Measurements from ENCODE around the gene REXO1. TPM values are rescaled to one million over a fixed set of nuclear protein-coding genes. Genes with fewer than 3 reads are reported as not detected.

The REXO1 gene
- total RNA-seq, 1 experiment from 2014 or later: 52.1 TPM

DNA sequence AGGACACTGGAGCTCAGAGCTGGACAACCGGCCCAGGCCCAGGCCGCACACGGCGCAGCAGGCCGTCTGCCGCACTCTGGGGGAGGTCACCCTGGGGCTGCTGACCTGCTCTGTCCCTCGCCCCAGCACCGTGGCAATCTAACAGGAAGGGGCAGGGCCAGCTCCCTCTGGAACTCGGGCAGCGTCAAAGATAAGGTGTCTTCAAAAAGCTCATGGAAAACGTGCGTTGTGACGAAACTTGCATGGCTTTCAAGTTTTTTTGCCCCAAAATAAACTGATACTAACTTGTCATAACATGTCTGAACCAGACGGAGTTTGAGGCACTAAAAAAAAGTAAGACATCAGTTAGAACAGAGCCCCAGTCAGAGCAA lies 24.0 kb downstream of the REXO1 start:
- Histone ChIP-seq H3K36me3 (ENCODE audit: control insufficient read depth, insufficient read depth, low read length) (no peaks in the 10 kb centered on the region), H3K4me1 (ENCODE audit: control insufficient read depth, insufficient read depth, low read length) (peaks cover 10% of the 10 kb centered on the region), H3K9me3 (ENCODE audit: control insufficient read depth, insufficient read depth, low read depth, low read length) (no peaks in the 10 kb centered on the region), H3K27me3 (ENCODE audit: control insufficient read depth, insufficient read depth, low read length) (no peaks in the 10 kb centered on the region), H3K27ac (ENCODE audit: low read length) (no peak overlapping the region; the same call in 1 of the 2 replicates), H3K4me3 (ENCODE audit: low read depth in 2 of 2, low read length in 2 of 2) (no peak overlapping the region)
- no peak for ATAC-seq
- BruUV-seq (replicated peaks): TSS peak; percentile 69
- no peak for DNase-seq (ENCODE audit: low read depth, low spot score)
- TF ChIP-seq TCF7L2 (IDR thresholded peaks at IDR 0.05; ENCODE audit: low read depth, low read length): no peak
- TF ChIP-seq, protein P1, sequence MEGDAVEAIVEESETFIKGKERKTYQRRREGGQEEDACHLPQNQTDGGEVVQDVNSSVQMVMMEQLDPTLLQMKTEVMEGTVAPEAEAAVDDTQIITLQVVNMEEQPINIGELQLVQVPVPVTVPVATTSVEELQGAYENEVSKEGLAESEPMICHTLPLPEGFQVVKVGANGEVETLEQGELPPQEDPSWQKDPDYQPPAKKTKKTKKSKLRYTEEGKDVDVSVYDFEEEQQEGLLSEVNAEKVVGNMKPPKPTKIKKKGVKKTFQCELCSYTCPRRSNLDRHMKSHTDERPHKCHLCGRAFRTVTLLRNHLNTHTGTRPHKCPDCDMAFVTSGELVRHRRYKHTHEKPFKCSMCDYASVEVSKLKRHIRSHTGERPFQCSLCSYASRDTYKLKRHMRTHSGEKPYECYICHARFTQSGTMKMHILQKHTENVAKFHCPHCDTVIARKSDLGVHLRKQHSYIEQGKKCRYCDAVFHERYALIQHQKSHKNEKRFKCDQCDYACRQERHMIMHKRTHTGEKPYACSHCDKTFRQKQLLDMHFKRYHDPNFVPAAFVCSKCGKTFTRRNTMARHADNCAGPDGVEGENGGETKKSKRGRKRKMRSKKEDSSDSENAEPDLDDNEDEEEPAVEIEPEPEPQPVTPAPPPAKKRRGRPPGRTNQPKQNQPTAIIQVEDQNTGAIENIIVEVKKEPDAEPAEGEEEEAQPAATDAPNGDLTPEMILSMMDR (IDR thresholded peaks at IDR 0.05): no peak
- TF ChIP-seq, protein P2, sequence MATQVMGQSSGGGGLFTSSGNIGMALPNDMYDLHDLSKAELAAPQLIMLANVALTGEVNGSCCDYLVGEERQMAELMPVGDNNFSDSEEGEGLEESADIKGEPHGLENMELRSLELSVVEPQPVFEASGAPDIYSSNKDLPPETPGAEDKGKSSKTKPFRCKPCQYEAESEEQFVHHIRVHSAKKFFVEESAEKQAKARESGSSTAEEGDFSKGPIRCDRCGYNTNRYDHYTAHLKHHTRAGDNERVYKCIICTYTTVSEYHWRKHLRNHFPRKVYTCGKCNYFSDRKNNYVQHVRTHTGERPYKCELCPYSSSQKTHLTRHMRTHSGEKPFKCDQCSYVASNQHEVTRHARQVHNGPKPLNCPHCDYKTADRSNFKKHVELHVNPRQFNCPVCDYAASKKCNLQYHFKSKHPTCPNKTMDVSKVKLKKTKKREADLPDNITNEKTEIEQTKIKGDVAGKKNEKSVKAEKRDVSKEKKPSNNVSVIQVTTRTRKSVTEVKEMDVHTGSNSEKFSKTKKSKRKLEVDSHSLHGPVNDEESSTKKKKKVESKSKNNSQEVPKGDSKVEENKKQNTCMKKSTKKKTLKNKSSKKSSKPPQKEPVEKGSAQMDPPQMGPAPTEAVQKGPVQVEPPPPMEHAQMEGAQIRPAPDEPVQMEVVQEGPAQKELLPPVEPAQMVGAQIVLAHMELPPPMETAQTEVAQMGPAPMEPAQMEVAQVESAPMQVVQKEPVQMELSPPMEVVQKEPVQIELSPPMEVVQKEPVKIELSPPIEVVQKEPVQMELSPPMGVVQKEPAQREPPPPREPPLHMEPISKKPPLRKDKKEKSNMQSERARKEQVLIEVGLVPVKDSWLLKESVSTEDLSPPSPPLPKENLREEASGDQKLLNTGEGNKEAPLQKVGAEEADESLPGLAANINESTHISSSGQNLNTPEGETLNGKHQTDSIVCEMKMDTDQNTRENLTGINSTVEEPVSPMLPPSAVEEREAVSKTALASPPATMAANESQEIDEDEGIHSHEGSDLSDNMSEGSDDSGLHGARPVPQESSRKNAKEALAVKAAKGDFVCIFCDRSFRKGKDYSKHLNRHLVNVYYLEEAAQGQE (IDR thresholded peaks at IDR 0.05; ENCODE audit: insufficient read depth in 1 of 2, low read depth in 2 of 2, low read length in 1 of 2): no peak
- TF ChIP-seq POLR2AphosphoS5 (IDR thresholded peaks at IDR 0.05; ENCODE audit: low read depth, low read length): no peak
- TF ChIP-seq SIN3A (IDR thresholded peaks at IDR 0.05; ENCODE audit: borderline replicate concordance, insufficient read depth, low read depth, low read length): no peak
- CTCF ChIA-PET: no interaction called here
- POLR2A ChIA-PET: no interaction called here
- intact Hi-C loops (cut with micrococcal nuclease; ENCODE audit: unreplicated experiment) (no loop called here), in situ Hi-C loops (cut with HindIII; ENCODE audit: low pct_unique_long_range_greater_than_20kb, low sequenced_read_pairs) (no loop called here)

DNA sequence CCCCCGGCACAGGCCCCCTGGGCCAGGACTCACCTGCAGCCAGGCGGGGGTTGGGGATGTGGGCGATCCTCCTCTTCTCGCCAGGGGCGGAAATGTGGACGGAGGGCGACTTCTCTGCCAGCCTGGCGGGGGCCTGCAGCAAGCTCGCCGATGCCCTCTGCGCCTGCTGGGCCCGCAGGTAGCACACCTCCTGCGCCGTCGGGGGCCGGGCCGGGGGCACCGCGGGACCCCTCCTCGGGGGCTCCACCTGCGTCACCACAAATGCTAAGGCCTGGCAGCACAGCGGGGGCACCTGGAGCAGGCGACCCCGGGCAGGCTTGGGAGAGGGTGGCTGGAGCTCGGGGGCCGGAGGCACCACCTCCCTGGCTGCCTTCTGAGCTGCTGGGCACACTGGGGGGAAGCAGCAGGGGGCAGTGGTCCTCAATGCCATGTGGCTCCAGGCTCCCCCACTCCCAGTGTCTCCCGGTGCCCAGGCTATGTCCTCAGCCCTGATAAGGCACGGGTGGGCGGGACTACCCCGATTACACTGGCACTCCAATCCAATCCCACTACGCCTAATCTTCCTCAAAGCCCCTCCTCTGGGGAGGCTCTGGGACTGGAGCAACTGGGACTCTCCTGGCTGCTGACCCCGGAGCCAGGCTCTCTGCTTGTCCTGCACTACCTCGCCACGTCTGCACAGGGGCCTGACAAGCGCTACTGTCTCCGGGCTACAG lies 24.6 kb downstream of the REXO1 start:
- no peak for DNase-seq (ENCODE audit: low read depth, low spot score)
- ChIA-PET CTCF (no interaction called here), POLR2A (no interaction called here)
- no TSS peak for BruUV-seq (replicated peaks)
- ATAC-seq: no peak
- Histone ChIP-seq H3K36me3 (ENCODE audit: control insufficient read depth, insufficient read depth, low read length) (no peaks in the 10 kb centered on the region), H3K9me3 (ENCODE audit: control insufficient read depth, insufficient read depth, low read depth, low read length) (no peaks in the 10 kb centered on the region), H3K4me1 (ENCODE audit: control insufficient read depth, insufficient read depth, low read length) (peaks cover 10% of the 10 kb centered on the region), H3K4me3 (ENCODE audit: low read depth in 2 of 2, low read length in 2 of 2) (no peak overlapping the region), H3K27ac (ENCODE audit: low read length) (no peak overlapping the region; the same call in 1 of the 2 replicates), H3K27me3 (ENCODE audit: control insufficient read depth, insufficient read depth, low read length) (no peaks in the 10 kb centered on the region)
- intact Hi-C loops (cut with micrococcal nuclease; ENCODE audit: unreplicated experiment) (no loop called here), in situ Hi-C loops (cut with HindIII; ENCODE audit: low pct_unique_long_range_greater_than_20kb, low sequenced_read_pairs) (no loop called here)
- TF ChIP-seq, protein P1 (IDR thresholded peaks at IDR 0.05): no peak
- TF ChIP-seq, protein P2 (IDR thresholded peaks at IDR 0.05; ENCODE audit: insufficient read depth in 1 of 2, low read depth in 2 of 2, low read length in 1 of 2): no peak
- TF ChIP-seq POLR2AphosphoS5 (IDR thresholded peaks at IDR 0.05; ENCODE audit: low read depth, low read length): no peak
- TF ChIP-seq SIN3A (IDR thresholded peaks at IDR 0.05; ENCODE audit: borderline replicate concordance, insufficient read depth, low read depth, low read length): no peak
- no peak for TF ChIP-seq TCF7L2 (IDR thresholded peaks at IDR 0.05; ENCODE audit: low read depth, low read length)

All from Panc1 (cell line).